Islet of Langerhans (tissue), 1 donor: ENCODE data around the gene TRAM2.
"Not testable (repeated sequence)": the region's sequence is repeated elsewhere in the genome, so short reads cannot be mapped to it uniquely, and the experiment has no call there.

Experiments
- FAIRE-seq: peaks from one replicate; lab custom pipeline; 2011; peaks lifted over from hg19 to GRCh38; lab: Jason Lieb, UNC

Gene TRAM2

DNA sequence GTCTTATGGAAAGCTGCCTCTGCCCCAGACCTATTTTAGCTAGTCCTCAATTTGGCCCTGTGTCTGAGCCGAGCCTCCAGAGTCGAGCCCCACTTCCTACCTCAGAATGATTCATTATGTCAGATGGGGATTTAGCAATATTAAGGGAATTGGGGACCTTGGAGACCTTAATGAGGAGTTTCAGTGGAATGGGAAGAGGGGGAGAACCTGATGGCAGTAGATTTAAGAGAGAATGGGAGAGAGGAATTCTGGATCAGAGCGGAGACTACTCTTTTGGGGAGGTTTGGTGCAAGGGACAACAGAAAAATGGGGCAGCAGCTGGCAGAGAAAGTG lies 93.2 kb downstream of the TRAM2 start:
- no peak for FAIRE-seq

DNA sequence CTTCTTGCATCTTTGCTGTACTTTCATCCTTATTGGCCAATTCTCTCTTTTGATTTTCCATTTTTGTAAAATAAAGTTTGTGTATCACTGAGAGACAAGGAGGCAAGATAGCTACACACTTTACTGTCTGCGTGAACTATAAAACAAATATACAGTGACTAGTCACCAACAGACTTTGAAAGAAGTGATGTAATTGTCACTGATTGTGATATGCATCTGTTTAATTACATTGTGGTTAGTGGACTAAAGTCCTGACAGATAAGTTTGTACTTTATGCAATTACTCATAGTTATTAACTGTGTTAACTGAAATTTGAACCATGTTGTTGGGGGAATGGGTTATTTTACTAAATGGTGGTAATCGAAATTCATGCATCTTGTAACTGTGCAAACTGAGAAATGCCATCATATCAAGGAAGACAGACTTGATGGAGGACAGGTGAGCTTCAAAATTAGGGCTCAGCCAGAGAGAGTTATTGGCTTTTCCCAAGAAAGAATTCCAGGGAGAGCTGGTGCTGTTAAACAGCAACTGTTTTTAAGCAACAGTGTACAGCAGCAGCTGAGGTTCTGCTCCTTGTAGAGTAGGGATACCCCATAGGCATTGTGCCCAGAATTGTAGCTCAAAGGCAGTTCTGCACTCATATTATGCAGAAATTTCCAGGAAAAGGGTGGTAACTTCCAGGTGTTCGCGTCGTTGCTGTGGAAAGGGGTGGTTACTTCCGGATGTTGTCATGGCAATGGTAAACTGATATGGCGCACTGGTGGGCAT lies 93.8 kb downstream of the TRAM2 start:
- no peak for FAIRE-seq

DNA sequence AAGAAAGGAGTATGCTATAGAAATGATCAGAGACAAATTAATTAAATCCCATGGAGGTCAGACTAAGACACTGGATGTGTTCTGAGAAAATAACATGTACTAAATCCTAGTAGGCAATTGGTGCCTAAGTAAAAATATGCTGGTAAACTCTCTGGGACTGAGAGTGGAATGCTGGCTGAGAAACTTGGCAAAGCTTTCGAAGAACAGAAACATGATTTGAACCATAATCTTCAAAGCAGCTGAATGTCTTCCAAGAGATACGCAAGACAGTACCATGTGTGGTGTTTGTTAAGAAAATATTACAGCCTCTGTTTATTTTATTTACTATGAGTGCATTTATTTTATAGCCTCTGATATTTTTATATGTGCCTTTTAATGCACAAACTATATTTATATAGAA lies 101.6 kb downstream of the TRAM2 start:
- no peak for FAIRE-seq

DNA sequence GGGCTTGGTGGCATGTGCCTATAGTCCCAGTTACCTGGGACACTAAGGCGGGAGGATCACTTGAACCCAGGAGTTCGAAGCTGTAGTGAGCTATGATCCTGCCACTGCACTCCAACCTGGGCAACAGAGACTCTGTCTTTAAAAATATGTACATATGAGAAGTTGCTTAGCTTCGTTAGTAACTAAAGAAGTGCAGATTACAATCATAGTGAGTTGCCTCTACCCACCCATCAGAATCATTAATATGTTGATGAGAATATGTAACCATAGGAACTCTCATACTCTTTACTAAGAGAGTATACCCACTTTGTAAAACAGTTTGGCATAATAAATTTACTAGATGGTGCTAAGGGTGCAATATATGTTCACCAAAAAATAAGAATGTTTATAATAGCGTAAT lies 102.7 kb downstream of the TRAM2 start:
- FAIRE-seq = no peak

DNA sequence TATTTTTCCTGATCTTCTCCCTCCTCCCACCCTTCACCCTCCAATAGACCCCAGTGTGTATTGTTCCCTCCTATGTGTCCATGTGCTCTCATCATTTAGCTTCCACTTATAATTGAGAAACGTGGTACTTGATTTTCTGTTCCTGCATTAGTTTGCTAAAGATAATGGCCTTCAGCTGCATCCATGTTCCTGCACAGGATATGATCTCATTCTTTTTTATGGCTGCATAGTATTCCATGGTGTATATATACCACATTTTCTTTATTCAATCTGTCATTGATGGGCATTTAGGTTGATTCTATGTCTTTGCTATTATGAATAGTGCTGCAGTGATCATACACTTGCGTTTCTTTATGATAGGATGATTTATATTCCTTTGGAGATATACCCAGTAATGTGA lies 115.7 kb downstream of the TRAM2 start:
- FAIRE-seq = not testable (repeated sequence)

DNA sequence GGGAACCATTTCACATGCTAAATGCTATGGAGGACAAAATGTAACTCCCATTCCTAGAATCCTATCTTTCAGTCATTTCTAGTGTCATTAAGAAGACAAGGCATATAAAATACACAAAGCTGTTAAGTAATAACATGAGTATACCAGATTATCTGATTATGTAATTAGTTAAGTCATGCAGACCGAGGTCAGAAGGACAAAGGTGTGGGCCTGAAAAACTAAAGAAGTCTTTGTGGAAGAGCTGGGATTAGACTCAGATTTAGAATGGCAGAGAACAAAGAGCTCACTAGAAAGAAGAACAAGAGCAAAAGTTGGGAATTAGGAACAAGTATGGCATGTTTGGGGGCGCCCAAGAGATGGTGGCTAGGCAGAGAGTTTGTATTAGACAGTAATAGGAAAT lies 119.8 kb downstream of the TRAM2 start:
- FAIRE-seq = no peak

DNA sequence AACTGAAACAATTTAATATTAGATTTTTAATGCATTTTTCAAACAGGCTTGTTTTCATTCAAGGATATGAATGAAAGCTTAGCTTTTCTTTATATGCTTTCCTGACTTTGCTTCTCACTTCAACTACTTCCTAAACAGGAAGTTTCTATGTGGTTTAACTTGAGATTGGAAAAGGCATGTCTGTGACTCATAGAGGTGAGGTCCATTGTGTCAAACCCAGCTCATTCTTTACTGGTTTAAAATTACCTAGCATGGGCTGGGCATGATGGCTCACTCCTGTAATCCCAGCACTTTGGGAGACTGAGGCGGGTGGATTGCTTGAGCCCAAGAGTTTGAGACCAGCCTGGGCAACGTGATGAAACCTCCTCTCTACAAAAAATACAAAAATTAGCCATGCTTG lies 122.3 kb downstream of the TRAM2 start:
- no peak for FAIRE-seq
